Colonic mucosa (tissue), 4 donors: ENCODE results near the gene MSN. TPM values are rescaled to one million over a fixed set of nuclear protein-coding genes. Genes with fewer than 3 reads are reported as not detected.

ENCODE experiments used
- DNase-seq: peaks from one replicate; pipeline ENCODE4 v3.0.0-alpha.2; 2020
- H3K27ac ChIP-seq: fragments of 200-600 bp; one replicate; pipeline ENCODE4 v1.8.0; 2021
- H3K27me3 ChIP-seq: fragments of 200-600 bp; one replicate; pipeline ENCODE4 v1.8.0; 2021
- H3K36me3 ChIP-seq: fragments of 200-600 bp; one replicate; pipeline ENCODE4 v1.8.0; 2021
- H3K4me1 ChIP-seq: fragments of 200-600 bp; one replicate; pipeline ENCODE4 v1.8.0; 2021; ENCODE audit warnings: mild to moderate bottlenecking
- H3K4me3 ChIP-seq: fragments of 200-600 bp; one replicate; pipeline ENCODE4 v1.8.0; 2021
- H3K9ac ChIP-seq, 2 donors: one replicate each; pipeline ENCODE4 v1.7.0; 2013; ENCODE audit warnings: control low read depth in 2 of 2, low read depth in 2 of 2, low read length in 2 of 2
- H3K9me3 ChIP-seq: fragments of 200-600 bp; one replicate; pipeline ENCODE4 v1.8.0; 2021
- intact Hi-C: fragments of 100-400 bp; cut with DNase I; formaldehyde crosslinking; loops from one replicate; pipeline ENCODE4 v1.14.1; 2022
- total RNA-seq, 2 donors: library from RNA; stranded (reverse); fragmentation: NEBNext Ultra II Directional in 1 of 2; extraction: Animal tissue kit (Norgen Biotek cat#: 25700) in 1 of 2; gene quantifications; one replicate each; pipeline ENCODE4 v1.2.1, GENCODE V29; 2021
- TF ChIP-seq, protein P1 (sequence below): fragments of 200-600 bp; IDR thresholded peaks from one replicate; pipeline ENCODE4 v1.8.0; 2022; ENCODE audit warnings: antibody characterized with exemption, mild to moderate bottlenecking
- donor health status: healthy.
- donor health status: DM: no; HTN: no; CAD: no.
- donor health status: DM: no; HTN: no; CAD: no.

Gene MSN
- total RNA-seq, 2 donors from 2014 or later, result 27.5 to 62.7 TPM

DNA sequence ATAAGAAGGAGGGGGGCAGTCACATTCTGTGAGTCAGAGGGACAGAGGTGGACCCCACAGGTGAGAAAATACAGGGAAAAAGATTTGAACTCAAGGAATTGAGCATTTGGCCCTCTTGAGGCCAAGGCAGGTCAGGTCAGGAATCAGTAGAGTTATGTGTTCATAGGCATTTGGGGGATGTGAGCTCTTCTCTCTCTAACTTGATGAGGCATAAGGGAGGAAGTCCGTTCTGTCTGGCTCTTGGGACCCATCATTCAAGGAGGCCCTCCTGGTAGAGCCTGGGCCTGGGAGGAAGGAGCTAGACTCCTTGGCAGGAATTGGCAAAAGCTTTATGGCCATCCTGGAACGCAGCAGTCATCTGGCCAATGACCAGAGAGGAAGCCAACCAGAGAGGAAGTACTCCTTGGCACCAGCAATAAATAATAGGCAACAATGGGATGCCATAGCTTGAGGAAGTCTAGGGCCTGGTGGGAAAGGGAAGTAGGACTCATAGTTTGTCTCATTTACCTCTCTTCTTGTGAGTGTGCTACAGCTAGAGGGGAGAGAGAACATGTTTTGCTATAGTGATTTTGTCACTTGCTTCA, 53.0 kb downstream of the MSN start:
- TF ChIP-seq, protein P1, sequence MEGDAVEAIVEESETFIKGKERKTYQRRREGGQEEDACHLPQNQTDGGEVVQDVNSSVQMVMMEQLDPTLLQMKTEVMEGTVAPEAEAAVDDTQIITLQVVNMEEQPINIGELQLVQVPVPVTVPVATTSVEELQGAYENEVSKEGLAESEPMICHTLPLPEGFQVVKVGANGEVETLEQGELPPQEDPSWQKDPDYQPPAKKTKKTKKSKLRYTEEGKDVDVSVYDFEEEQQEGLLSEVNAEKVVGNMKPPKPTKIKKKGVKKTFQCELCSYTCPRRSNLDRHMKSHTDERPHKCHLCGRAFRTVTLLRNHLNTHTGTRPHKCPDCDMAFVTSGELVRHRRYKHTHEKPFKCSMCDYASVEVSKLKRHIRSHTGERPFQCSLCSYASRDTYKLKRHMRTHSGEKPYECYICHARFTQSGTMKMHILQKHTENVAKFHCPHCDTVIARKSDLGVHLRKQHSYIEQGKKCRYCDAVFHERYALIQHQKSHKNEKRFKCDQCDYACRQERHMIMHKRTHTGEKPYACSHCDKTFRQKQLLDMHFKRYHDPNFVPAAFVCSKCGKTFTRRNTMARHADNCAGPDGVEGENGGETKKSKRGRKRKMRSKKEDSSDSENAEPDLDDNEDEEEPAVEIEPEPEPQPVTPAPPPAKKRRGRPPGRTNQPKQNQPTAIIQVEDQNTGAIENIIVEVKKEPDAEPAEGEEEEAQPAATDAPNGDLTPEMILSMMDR, result no peak
- Histone ChIP-seq H3K36me3 (no peaks in the 10 kb centered on the region), H3K27ac (no peak overlapping the region), H3K9me3 (no peaks in the 10 kb centered on the region), H3K9ac (no peak overlapping the region), H3K27me3 (no peaks in the 10 kb centered on the region), H3K4me3 (no peak overlapping the region), H3K4me1 (peaks cover 5% of the 10 kb centered on the region)
- intact Hi-C loops, result loop anchor here (10.0 kb wide), 1 partner anchor 126 kb away; no protein-coding TSS in a partner anchor
- no peak for DNase-seq

DNA sequence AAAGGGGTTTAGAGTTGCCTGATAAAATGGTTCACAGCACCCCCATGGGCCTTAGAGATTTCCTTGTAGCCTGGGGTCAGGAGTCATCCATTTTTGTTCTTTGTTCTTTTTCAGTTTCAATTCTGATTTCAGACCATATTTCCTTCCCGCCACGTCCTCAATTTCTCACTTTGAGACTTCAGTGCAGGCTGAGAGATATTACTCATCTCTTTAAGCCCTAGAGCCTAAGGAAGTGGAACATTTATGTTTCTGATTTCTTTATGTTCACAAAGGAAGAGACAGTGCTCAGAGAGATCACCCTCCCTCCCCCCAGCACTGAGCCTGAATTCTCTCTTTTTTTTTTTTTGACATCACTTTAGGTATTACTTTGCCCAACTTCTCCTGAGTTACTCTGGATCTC, 56.3 kb downstream of the MSN start:
- no peak overlapping the region for H3K27ac ChIP-seq

DNA sequence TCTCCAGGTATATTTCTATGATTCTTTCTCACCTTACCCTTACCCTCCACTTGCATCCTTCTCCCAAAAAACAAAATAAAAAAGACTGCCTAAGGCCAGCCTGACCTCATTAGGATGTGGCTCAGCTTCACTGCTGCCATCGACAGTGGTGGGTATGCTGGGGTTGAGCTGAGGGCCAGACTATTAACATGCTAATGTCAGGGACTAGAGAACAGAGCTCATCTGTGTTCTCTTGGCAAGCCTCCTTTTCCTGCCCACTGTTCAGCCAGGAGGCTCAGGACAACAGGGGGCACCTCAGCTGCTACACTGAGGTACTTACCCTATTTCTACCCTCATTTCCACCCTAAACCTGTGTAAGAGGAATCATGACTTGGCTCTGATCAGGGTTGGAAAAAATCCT, 59.3 kb downstream of the MSN start:
- H3K27ac ChIP-seq, result no peak overlapping the region
- no peaks in the 10 kb centered on the region for H3K9me3 ChIP-seq
- H3K4me3 ChIP-seq, result no peak overlapping the region
- TF ChIP-seq, protein P1, result no peak
- no peak overlapping the region for H3K9ac ChIP-seq
- no peaks in the 10 kb centered on the region for H3K27me3 ChIP-seq
- no peaks in the 10 kb centered on the region for H3K36me3 ChIP-seq
- no peak for DNase-seq
- intact Hi-C loops, result loop anchor here (10.0 kb wide), 1 partner anchor 132 kb away; no protein-coding TSS in a partner anchor
- no peaks in the 10 kb centered on the region for H3K4me1 ChIP-seq

More for the DNA sequence above, 56.3 kb downstream of the MSN start:
- peaks cover 5% of the 10 kb centered on the region for H3K4me1 ChIP-seq
- H3K36me3 ChIP-seq, result no peaks in the 10 kb centered on the region
- no peak overlapping the region for H3K9ac ChIP-seq
- no peak overlapping the region for H3K4me3 ChIP-seq
- no peaks in the 10 kb centered on the region for H3K27me3 ChIP-seq
- no peaks in the 10 kb centered on the region for H3K9me3 ChIP-seq
- intact Hi-C loops, result loop anchor here (10.0 kb wide), 1 partner anchor 129 kb away; no protein-coding TSS in a partner anchor
- TF ChIP-seq, protein P1, result no peak
- no peak for DNase-seq

DNA sequence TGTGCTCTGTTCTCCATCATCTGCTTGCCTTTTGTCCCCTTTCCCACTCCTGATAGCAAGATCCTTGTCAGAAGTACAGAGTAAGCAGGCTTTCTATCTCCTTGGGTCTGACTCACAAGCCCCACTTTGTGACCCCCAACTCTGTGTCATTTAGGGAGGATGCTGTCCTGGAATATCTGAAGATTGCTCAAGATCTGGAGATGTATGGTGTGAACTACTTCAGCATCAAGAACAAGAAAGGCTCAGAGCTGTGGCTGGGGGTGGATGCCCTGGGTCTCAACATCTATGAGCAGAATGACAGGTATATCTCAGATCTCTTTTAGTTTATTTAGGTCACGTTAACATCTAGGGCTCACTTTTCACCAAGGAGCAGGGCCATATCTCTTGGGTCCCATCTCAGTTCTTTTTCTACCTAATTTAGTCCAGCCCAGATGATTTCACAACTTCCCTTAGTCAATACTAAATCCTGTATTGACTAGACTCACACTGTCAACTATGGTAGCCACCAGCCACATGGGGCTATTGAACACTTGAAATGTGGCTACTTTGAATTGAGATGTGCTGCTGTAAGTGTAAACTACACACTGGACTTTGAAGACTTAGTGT, 64.3 kb downstream of the MSN start:
- H3K27ac ChIP-seq, result no peak overlapping the region
- H3K27me3 ChIP-seq, result no peaks in the 10 kb centered on the region
- intact Hi-C loops, result no loop called here
- no peaks in the 10 kb centered on the region for H3K36me3 ChIP-seq
- DNase-seq, result no peak
- no peak overlapping the region for H3K9ac ChIP-seq
- H3K4me3 ChIP-seq, result no peak overlapping the region
- TF ChIP-seq, protein P1, result no peak
- no peaks in the 10 kb centered on the region for H3K4me1 ChIP-seq
- no peaks in the 10 kb centered on the region for H3K9me3 ChIP-seq

DNA sequence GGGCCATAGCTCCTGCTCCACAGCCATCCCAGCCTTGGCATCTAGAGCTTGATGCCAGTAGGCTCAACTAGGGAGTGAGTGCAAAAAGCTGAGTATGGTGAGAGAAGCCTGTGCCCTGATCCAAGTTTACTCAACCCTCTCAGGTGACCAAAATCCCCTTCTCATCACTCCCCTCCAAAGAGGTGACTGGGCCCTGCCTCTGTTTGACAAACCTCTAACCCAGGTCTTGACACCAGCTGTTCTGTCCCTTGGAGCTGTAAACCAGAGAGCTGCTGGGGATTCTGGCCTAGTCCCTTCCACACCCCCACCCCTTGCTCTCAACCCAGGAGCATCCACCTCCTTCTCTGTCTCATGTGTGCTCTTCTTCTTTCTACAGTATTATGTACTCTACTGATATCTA, 73.5 kb downstream of the MSN start:
- Histone ChIP-seq H3K27me3 (no peaks in the 10 kb centered on the region), H3K4me1 (no peaks in the 10 kb centered on the region), H3K9ac (no peak overlapping the region), H3K27ac (no peak overlapping the region), H3K9me3 (no peaks in the 10 kb centered on the region), H3K4me3 (no peak overlapping the region), H3K36me3 (no peaks in the 10 kb centered on the region)
- TF ChIP-seq, protein P1, result no peak
- intact Hi-C loops, result no loop called here
- DNase-seq, result no peak
